Measurements from ENCODE around the gene ADGRG3. TPM values are rescaled to one million over a fixed set of nuclear protein-coding genes. Genes with fewer than 3 reads are reported as not detected.
A peak's percentile ranks its signal among the peaks of the same experiment; 100 is the strongest.

The ADGRG3 gene
- total and polyA plus RNA-seq, 2 of the 8 experiments (the other 6 are each of a cell fraction or from before 2014, with no cell fraction given), result 0.28 to 0.98 TPM

DNA sequence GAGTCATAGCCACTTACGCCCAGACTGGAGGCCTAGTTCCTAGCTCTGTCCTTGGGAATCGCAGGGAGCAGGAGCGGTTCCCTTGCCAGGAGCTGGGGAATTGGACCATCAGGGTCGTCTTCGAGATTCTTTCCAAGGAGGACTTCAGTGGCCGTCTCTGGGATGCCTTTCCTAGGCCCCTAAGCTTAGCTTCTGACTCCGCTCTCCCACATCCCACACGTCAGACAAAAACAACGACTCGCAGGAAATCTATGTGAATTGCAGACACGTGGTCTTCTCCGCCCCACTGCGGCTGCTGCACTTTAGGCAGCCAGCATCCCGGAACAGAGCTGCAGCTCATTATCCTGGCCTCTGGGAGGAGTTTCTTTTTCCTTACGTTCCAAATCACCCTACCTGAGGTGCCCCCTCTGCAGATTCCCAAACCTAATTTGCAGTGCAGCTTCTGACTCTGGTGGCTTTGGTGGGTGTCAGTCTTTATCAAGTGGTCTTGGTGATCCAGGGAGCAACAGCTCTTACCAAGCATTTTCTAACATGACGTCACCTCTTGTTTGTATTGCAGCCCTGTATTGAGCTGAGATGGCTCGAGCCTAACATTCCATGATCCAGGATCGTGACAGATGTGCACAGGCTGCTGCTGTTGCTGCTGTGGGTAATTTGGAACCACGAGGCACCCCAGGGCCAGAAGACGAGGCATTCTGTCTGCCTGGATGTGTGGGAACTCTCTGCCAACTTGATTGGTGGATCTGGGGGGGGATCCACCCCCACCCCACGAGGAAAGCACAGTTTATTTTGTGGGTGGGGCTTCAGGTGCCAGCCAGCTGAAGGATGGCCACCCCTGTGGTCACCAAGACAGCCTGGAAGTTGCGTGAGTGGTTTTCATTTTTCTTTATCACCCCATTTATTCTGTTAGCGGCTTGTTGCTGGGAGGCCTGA, 68.6 kb downstream of the ADGRG3 start (continued):
- TF ChIP-seq, protein P1, sequence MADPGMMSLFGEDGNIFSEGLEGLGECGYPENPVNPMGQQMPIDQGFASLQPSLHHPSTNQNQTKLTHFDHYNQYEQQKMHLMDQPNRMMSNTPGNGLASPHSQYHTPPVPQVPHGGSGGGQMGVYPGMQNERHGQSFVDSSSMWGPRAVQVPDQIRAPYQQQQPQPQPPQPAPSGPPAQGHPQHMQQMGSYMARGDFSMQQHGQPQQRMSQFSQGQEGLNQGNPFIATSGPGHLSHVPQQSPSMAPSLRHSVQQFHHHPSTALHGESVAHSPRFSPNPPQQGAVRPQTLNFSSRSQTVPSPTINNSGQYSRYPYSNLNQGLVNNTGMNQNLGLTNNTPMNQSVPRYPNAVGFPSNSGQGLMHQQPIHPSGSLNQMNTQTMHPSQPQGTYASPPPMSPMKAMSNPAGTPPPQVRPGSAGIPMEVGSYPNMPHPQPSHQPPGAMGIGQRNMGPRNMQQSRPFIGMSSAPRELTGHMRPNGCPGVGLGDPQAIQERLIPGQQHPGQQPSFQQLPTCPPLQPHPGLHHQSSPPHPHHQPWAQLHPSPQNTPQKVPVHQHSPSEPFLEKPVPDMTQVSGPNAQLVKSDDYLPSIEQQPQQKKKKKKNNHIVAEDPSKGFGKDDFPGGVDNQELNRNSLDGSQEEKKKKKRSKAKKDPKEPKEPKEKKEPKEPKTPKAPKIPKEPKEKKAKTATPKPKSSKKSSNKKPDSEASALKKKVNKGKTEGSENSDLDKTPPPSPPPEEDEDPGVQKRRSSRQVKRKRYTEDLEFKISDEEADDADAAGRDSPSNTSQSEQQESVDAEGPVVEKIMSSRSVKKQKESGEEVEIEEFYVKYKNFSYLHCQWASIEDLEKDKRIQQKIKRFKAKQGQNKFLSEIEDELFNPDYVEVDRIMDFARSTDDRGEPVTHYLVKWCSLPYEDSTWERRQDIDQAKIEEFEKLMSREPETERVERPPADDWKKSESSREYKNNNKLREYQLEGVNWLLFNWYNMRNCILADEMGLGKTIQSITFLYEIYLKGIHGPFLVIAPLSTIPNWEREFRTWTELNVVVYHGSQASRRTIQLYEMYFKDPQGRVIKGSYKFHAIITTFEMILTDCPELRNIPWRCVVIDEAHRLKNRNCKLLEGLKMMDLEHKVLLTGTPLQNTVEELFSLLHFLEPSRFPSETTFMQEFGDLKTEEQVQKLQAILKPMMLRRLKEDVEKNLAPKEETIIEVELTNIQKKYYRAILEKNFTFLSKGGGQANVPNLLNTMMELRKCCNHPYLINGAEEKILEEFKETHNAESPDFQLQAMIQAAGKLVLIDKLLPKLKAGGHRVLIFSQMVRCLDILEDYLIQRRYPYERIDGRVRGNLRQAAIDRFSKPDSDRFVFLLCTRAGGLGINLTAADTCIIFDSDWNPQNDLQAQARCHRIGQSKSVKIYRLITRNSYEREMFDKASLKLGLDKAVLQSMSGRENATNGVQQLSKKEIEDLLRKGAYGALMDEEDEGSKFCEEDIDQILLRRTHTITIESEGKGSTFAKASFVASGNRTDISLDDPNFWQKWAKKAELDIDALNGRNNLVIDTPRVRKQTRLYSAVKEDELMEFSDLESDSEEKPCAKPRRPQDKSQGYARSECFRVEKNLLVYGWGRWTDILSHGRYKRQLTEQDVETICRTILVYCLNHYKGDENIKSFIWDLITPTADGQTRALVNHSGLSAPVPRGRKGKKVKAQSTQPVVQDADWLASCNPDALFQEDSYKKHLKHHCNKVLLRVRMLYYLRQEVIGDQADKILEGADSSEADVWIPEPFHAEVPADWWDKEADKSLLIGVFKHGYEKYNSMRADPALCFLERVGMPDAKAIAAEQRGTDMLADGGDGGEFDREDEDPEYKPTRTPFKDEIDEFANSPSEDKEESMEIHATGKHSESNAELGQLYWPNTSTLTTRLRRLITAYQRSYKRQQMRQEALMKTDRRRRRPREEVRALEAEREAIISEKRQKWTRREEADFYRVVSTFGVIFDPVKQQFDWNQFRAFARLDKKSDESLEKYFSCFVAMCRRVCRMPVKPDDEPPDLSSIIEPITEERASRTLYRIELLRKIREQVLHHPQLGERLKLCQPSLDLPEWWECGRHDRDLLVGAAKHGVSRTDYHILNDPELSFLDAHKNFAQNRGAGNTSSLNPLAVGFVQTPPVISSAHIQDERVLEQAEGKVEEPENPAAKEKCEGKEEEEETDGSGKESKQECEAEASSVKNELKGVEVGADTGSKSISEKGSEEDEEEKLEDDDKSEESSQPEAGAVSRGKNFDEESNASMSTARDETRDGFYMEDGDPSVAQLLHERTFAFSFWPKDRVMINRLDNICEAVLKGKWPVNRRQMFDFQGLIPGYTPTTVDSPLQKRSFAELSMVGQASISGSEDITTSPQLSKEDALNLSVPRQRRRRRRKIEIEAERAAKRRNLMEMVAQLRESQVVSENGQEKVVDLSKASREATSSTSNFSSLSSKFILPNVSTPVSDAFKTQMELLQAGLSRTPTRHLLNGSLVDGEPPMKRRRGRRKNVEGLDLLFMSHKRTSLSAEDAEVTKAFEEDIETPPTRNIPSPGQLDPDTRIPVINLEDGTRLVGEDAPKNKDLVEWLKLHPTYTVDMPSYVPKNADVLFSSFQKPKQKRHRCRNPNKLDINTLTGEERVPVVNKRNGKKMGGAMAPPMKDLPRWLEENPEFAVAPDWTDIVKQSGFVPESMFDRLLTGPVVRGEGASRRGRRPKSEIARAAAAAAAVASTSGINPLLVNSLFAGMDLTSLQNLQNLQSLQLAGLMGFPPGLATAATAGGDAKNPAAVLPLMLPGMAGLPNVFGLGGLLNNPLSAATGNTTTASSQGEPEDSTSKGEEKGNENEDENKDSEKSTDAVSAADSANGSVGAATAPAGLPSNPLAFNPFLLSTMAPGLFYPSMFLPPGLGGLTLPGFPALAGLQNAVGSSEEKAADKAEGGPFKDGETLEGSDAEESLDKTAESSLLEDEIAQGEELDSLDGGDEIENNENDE (IDR thresholded peaks at IDR 0.05; ENCODE audit: insufficient replicate concordance, low read length), result no peak
- no peak for TF ChIP-seq GTF2F1 (IDR thresholded peaks at IDR 0.05; ENCODE audit: borderline replicate concordance, low read depth, low read length)
- TF ChIP-seq RFX5 (IDR thresholded peaks at IDR 0.05; ENCODE audit: borderline replicate concordance, low read depth, low read length), result no peak
- no peak for TF ChIP-seq TBP (IDR thresholded peaks at IDR 0.05; ENCODE audit: low read depth, low read length)
- TF ChIP-seq TAF1 (IDR thresholded peaks at IDR 0.05; ENCODE audit: low read depth, low read length), result 0 out of 2 replicates have a peak, but pooled peaks have one; percentile 4
- no peak for TF ChIP-seq RBBP5 (IDR thresholded peaks at IDR 0.05; ENCODE audit: borderline replicate concordance, low read depth, low read length)
- TF ChIP-seq EZH2 (IDR thresholded peaks at IDR 0.05; ENCODE audit: low read depth, low read length, severe bottlenecking), result no peak
